ENCODE measurements around the gene COQ10B.

- TF ChIP-seq CTCF (conservative IDR thresholded peaks at IDR 0.05; ENCODE audit: low read length) (no peak), EZH2phosphoT487 (IDR thresholded peaks at IDR 0.05; ENCODE audit: borderline replicate concordance, low read depth, low read length) (no peak)
Measured at GRCh38 chr2:197487385-197487784, 34.0 kb downstream of the COQ10B start.
